Measurements from ENCODE around the gene DYRK4.

DNA sequence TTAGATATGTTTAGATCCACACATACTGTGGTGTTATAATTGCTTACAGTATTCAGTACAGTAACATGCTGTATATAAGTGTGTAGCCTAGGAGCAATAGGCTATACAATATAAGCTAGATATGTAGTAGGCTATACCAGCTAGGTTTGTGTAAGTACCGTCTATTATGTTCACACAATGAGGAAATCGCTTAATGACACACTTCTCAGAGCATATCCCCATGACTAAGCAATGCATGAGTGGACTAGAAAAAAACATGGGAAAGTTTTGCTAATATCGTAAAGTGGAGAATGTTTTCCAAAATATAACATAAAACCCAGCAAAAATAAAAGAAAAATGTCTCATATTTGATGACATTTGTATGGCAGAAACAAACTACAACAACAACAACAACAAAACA, 59.5 kb downstream of the DYRK4 start:
- no peak for TF ChIP-seq TAF1 (IDR thresholded peaks at IDR 0.05; ENCODE audit: borderline replicate concordance, low read depth, low read length)
- no peak for TF ChIP-seq POLR2AphosphoS5 (IDR thresholded peaks at IDR 0.05; ENCODE audit: low read depth, low read length)
